BLaER1 treated with 17β-estradiol and CSF1 and Interleukin-3, amounts not matched to agents 10 nM and 100 nM (cell line): ENCODE results near the gene MT1B.
"Not testable (repeated sequence)": the region's sequence is repeated elsewhere in the genome, so short reads cannot be mapped to it uniquely, and the experiment has no call there.

Experiments
- H3K27ac ChIP-seq, 11 experiments: shearing (Covaris generic); formaldehyde crosslinking; 2 replicates each; pipeline ENCODE4 v1.8.1; 2022
- H3K27me3 ChIP-seq, 11 experiments: shearing (Covaris generic); formaldehyde crosslinking; 2 replicates each; pipeline ENCODE4 v1.8.1; 2022
- H3K36me3 ChIP-seq, 11 experiments: shearing (Covaris generic); formaldehyde crosslinking; 2 replicates each; pipeline ENCODE4 v1.8.1; 2022
- H3K4me1 ChIP-seq, 10 experiments: shearing (Covaris generic); formaldehyde crosslinking; 2 replicates each; pipeline ENCODE4 v1.8.1; 2022
- H3K4me2 ChIP-seq, 11 experiments: shearing (Covaris generic); formaldehyde crosslinking; 2 replicates each; pipeline ENCODE4 v1.8.1; 2022
- H3K4me3 ChIP-seq, 10 experiments: shearing (Covaris generic); formaldehyde crosslinking; 2 replicates each; pipeline ENCODE4 v1.8.1; 2022
- H3K9ac ChIP-seq, 11 experiments: shearing (Covaris generic); formaldehyde crosslinking; 2 replicates each; pipeline ENCODE4 v1.8.1; 2022
- H3K9me3 ChIP-seq, 11 experiments: shearing (Covaris generic); formaldehyde crosslinking; replicated peaks in 1 of 11; 2 replicates each; pipeline ENCODE4 v1.8.1; 2022
- H4K20me1 ChIP-seq, 11 experiments: shearing (Covaris generic); formaldehyde crosslinking; 2 replicates each; pipeline ENCODE4 v1.8.1; 2022
- Cebpa-rat ChIP-seq, 11 experiments: shearing (Covaris generic); IDR thresholded peaks; 2 replicates each; pipeline ENCODE4 v1.8.1; 2022

MT1B gene

GRCh38 chr16:56670620-56670934 is 18.9 kb downstream of the MT1B start:
- Histone ChIP-seq H3K4me1 (peaks cover 33 to 78% (median 55%) of the 10 kb centered on the region in 10 experiments), H3K27ac (no peak overlapping the region), H3K9me3 (no peaks in the 10 kb centered on the region), H3K27me3 (peaks cover 82 to 97% (median 92%) of the 10 kb centered on the region in 11 experiments), H3K36me3 (no peaks in the 10 kb centered on the region), H3K4me2 (peak overlapping the region in 3 of 11 experiments; percentile 41 to 67 (median 50); a peak in 3 of 22 replicates), H3K9ac (no peak overlapping the region), H4K20me1 (peaks cover 0 to 35% (median 9%) of the 10 kb centered on the region in 11 experiments; a peak in 12 of 22 replicates), H3K4me3 (no peak overlapping the region)
- TF ChIP-seq Cebpa-rat (IDR thresholded peaks at IDR 0.05), result no peak

GRCh38 chr16:56671691-56672090 is 20.0 kb downstream of the MT1B start:
- not testable (repeated sequence) for H3K9ac ChIP-seq, H3K4me3 ChIP-seq, H3K27ac ChIP-seq, H3K9me3 ChIP-seq, H3K36me3 ChIP-seq
- Histone ChIP-seq H3K4me1 (peaks cover 42 to 89% (median 65%) of the 10 kb centered on the region in 10 experiments), H3K27me3 (peaks cover 82 to 97% (median 92%) of the 10 kb centered on the region in 11 experiments), H3K4me2 (peak overlapping the region in 4 of 11 experiments; percentile 85 to 92 (median 88); a peak in 6 of 22 replicates), H4K20me1 (peaks cover 0 to 35% (median 9%) of the 10 kb centered on the region in 11 experiments; a peak in 12 of 22 replicates)

- H3K27ac ChIP-seq, H3K9me3 ChIP-seq: not testable (repeated sequence)
- peaks cover 82 to 97% (median 92%) of the 10 kb centered on the region in 11 experiments for H3K27me3 ChIP-seq
Observed at GRCh38 chr16:56672171-56672570, 20.5 kb downstream of the MT1B start.

GRCh38 chr16:56672761-56673536 is 21.3 kb downstream of the MT1B start:
- H3K4me2 ChIP-seq, result peak overlapping the region in 9 of 11 experiments; percentile 13 to 92 (median 46); a peak in 14 of 22 replicates
- peaks cover 0 to 32% (median 9%) of the 10 kb centered on the region in 11 experiments; a peak in 11 of 22 replicates for H4K20me1 ChIP-seq
- peaks cover 36 to 86% (median 64%) of the 10 kb centered on the region in 10 experiments for H3K4me1 ChIP-seq
- no peak overlapping the region for H3K4me3 ChIP-seq
- H3K27me3 ChIP-seq, result peaks cover 79 to 93% (median 88%) of the 10 kb centered on the region in 11 experiments
- H3K9me3 ChIP-seq, result no peaks in the 10 kb centered on the region
- no peaks in the 10 kb centered on the region for H3K36me3 ChIP-seq
- peak in 4 of 11 experiments; percentile 39 to 82 (median 54); a peak in 5 of 22 replicates for TF ChIP-seq Cebpa-rat (IDR thresholded peaks at IDR 0.05)
- peak overlapping the region in 1 of 11 experiments; percentile 63; a peak in 1 of 22 replicates for H3K27ac ChIP-seq
- H3K9ac ChIP-seq, result peak overlapping the region in 1 of 11 experiments; percentile 34; a peak in 1 of 22 replicates

More at GRCh38 chr16:56672171-56672570, 20.5 kb downstream of the MT1B start:
- Histone ChIP-seq H3K4me2 (peak overlapping the region in 7 of 11 experiments; percentile 41 to 92 (median 85); a peak in 12 of 22 replicates), H3K4me1 (peaks cover 42 to 90% (median 69%) of the 10 kb centered on the region in 10 experiments), H4K20me1 (peaks cover 0 to 34% (median 9%) of the 10 kb centered on the region in 11 experiments; a peak in 11 of 22 replicates)
- not testable (repeated sequence) for H3K9ac ChIP-seq, H3K36me3 ChIP-seq, H3K4me3 ChIP-seq

GRCh38 chr16:56673921-56674320 is 22.2 kb downstream of the MT1B start:
- no peak for TF ChIP-seq Cebpa-rat (IDR thresholded peaks at IDR 0.05)
- H4K20me1 ChIP-seq, result peaks cover 0 to 23% (median 5%) of the 10 kb centered on the region in 11 experiments; a peak in 10 of 22 replicates
- H3K36me3 ChIP-seq, result no peaks in the 10 kb centered on the region
- H3K4me3 ChIP-seq, result no peak overlapping the region; a peak in 2 of 20 replicates
- peaks cover 69 to 83% (median 78%) of the 10 kb centered on the region in 11 experiments for H3K27me3 ChIP-seq
- H3K4me1 ChIP-seq, result peaks cover 31 to 76% (median 59%) of the 10 kb centered on the region in 10 experiments
- peak overlapping the region in 2 of 11 experiments; percentile 51 to 56; a peak in 3 of 22 replicates for H3K9ac ChIP-seq
- H3K27ac ChIP-seq, result peak overlapping the region in 4 of 11 experiments; percentile 32 to 67 (median 62); a peak in 6 of 22 replicates
- H3K9me3 ChIP-seq, result no peaks in the 10 kb centered on the region
- H3K4me2 ChIP-seq, result peak overlapping the region in 10 of 11 experiments; percentile 2 to 92 (median 51); a peak in 13 of 22 replicates

- Histone ChIP-seq H3K4me1 (peaks cover 25 to 70% (median 54%) of the 10 kb centered on the region in 10 experiments), H3K4me2 (peak overlapping the region in 8 of 11 experiments; percentile 82 to 97 (median 88); a peak in 15 of 22 replicates), H4K20me1 (peaks cover 0 to 17% (median 2%) of the 10 kb centered on the region in 11 experiments; a peak in 10 of 22 replicates), H3K27me3 (peaks cover 62 to 77% (median 72%) of the 10 kb centered on the region in 11 experiments), H3K4me3 (peak overlapping the region in 1 of 10 experiments; percentile 50; a peak in 2 of 20 replicates), H3K9ac (peak overlapping the region in 3 of 11 experiments; percentile 63 to 80 (median 73); a peak in 6 of 22 replicates), H3K27ac (peak overlapping the region in 4 of 11 experiments; percentile 32 to 85 (median 68); a peak in 5 of 22 replicates)
- not testable (repeated sequence) for H3K9me3 ChIP-seq, H3K36me3 ChIP-seq
Observed at GRCh38 chr16:56674570-56674969, 22.9 kb downstream of the MT1B start.

- H3K4me2 ChIP-seq, result peak overlapping the region; percentile 82 to 97 (median 89)
- no peaks in the 10 kb centered on the region for H3K36me3 ChIP-seq
- H3K9ac ChIP-seq, result peak overlapping the region in 8 of 11 experiments; percentile 2 to 80 (median 55); a peak in 13 of 22 replicates
- no peak for TF ChIP-seq Cebpa-rat (IDR thresholded peaks at IDR 0.05)
- H3K4me3 ChIP-seq, result peak overlapping the region; percentile 45 to 67 (median 54)
- no peaks in the 10 kb centered on the region for H3K9me3 ChIP-seq
- peaks cover 0 to 5% (median 0%) of the 10 kb centered on the region in 11 experiments; a peak in 2 of 22 replicates for H4K20me1 ChIP-seq
- H3K27me3 ChIP-seq, result peaks cover 51 to 65% (median 60%) of the 10 kb centered on the region in 11 experiments
- peak overlapping the region in 5 of 11 experiments; percentile 2 to 85 (median 65); a peak in 7 of 22 replicates for H3K27ac ChIP-seq
- H3K4me1 ChIP-seq, result peaks cover 15 to 61% (median 50%) of the 10 kb centered on the region in 10 experiments
Observed at GRCh38 chr16:56675685-56676210, 24.1 kb downstream of the MT1B start.

- Histone ChIP-seq H3K9ac (no peak overlapping the region), H3K4me1 (peaks cover 22 to 65% (median 56%) of the 10 kb centered on the region in 10 experiments), H3K27ac (no peak overlapping the region), H3K9me3 (no peaks in the 10 kb centered on the region), H4K20me1 (no peaks in the 10 kb centered on the region), H3K36me3 (no peaks in the 10 kb centered on the region), H3K4me3 (no peak overlapping the region), H3K4me2 (peak overlapping the region in 4 of 11 experiments; percentile 85 to 92 (median 88); a peak in 3 of 22 replicates), H3K27me3 (peaks cover 33 to 48% (median 43%) of the 10 kb centered on the region in 11 experiments)
- TF ChIP-seq Cebpa-rat (IDR thresholded peaks at IDR 0.05), result no peak
Observed at GRCh38 chr16:56677474-56677873, 25.8 kb downstream of the MT1B start.
